GM11168 (cell line): ENCODE measurements around the gene PRR18.

Source experiments
- in situ Hi-C: fragments of 300-500 bp; cut with MboI; formaldehyde crosslinking; loops from one replicate; pipeline ENCODE4 v1.12.0; 2022; ENCODE audit warnings: low sequenced_read_pairs; ENCODE audit not compliant: unreplicated experiment

The PRR18 gene

GRCh38 chr6:166307082-166308032, 835 bp downstream of the PRR18 start:
- in situ Hi-C loops = no loop called here

GRCh38 chr6:166306378-166307081, 1.7 kb downstream of the PRR18 start:
- in situ Hi-C loops = no loop called here

- in situ Hi-C loops = no loop called here
Observed at GRCh38 chr6:166305562-166306117, 2.6 kb downstream of the PRR18 start.

- in situ Hi-C loops = no loop called here
Observed at GRCh38 chr6:166304106-166304505, 4.1 kb downstream of the PRR18 start.

- in situ Hi-C loops = no loop called here
Observed at GRCh38 chr6:166301611-166302529, 6.3 kb downstream of the PRR18 start.

- in situ Hi-C loops = no loop called here
Observed at GRCh38 chr6:166300357-166300987, 7.7 kb downstream of the PRR18 start.

- in situ Hi-C loops = loop anchor here (5.0 kb wide), 1 partner anchor 100 kb away; no protein-coding TSS in a partner anchor
Observed at GRCh38 chr6:166297606-166298005, 10.6 kb downstream of the PRR18 start.

GRCh38 chr6:166296035-166296883, 11.9 kb downstream of the PRR18 start:
- in situ Hi-C loops = loop anchor here (5.0 kb wide), 1 partner anchor 101 kb away; no protein-coding TSS in a partner anchor

- in situ Hi-C loops = no loop called here
Observed at GRCh38 chr6:166293731-166294584, 14.2 kb downstream of the PRR18 start.

GRCh38 chr6:166289207-166290060, 18.8 kb downstream of the PRR18 start:
- in situ Hi-C loops = no loop called here

- in situ Hi-C loops = no loop called here
Observed at GRCh38 chr6:166286839-166287271, 21.3 kb downstream of the PRR18 start.

GRCh38 chr6:166285233-166285632, 23.0 kb downstream of the PRR18 start:
- in situ Hi-C loops = no loop called here

- in situ Hi-C loops = no loop called here
Observed at GRCh38 chr6:166284640-166285039, 23.6 kb downstream of the PRR18 start.

- in situ Hi-C loops = no loop called here
Observed at GRCh38 chr6:166282394-166283032, 25.7 kb downstream of the PRR18 start.

- in situ Hi-C loops = no loop called here
Observed at GRCh38 chr6:166281104-166281503, 27.1 kb downstream of the PRR18 start.

- in situ Hi-C loops = loop anchor here (5.0 kb wide), 1 partner anchor 123 kb away; no protein-coding TSS in a partner anchor
Observed at GRCh38 chr6:166279393-166279679, 28.9 kb downstream of the PRR18 start.
